IgD-negative memory B cell (primary cell): ENCODE data around the gene AMBN. TPM values are rescaled to one million over a fixed set of nuclear protein-coding genes. Genes with fewer than 3 reads are reported as not detected.
A peak's percentile ranks its signal among the peaks of the same experiment; 100 is the strongest.
"Not testable (repeated sequence)": the region's sequence is repeated elsewhere in the genome, so short reads cannot be mapped to it uniquely, and the experiment has no call there.

Source experiments
- H3K27ac Mint-ChIP-seq, 3 donors: one replicate each; pipeline ENCODE4 v1.8.0; 2020 to 2022; ENCODE audit warnings: mild to moderate bottlenecking in 3 of 3, mixed read lengths in 3 of 3, moderate library complexity in 1 of 3
- H3K27me3 Mint-ChIP-seq: one replicate; pipeline ENCODE4 v1.8.0; 2021; ENCODE audit warnings: mixed read lengths
- H3K36me3 Mint-ChIP-seq: one replicate; pipeline ENCODE4 v1.8.0; 2020; ENCODE audit warnings: mild to moderate bottlenecking, mixed read lengths
- H3K4me1 Mint-ChIP-seq, 3 donors: one replicate each; pipeline ENCODE4 v1.8.0; 2020 to 2022; ENCODE audit warnings: mixed read lengths in 3 of 3, mild to moderate bottlenecking in 1 of 3
- H3K4me3 Mint-ChIP-seq, 4 donors: one replicate each; pipeline ENCODE4 v1.8.0; 2020 to 2022; ENCODE audit warnings: mild to moderate bottlenecking in 4 of 4, mixed read lengths in 4 of 4, moderate library complexity in 3 of 4
- H3K9me3 Mint-ChIP-seq, 3 donors: one replicate each; pipeline ENCODE4 v1.8.0; 2020 to 2021; ENCODE audit warnings: mixed read lengths in 3 of 3, mild to moderate bottlenecking in 1 of 3
- polyA plus RNA-seq: library from polyadenylated mRNA; unstranded; fragments of 300-500 nt; fragmentation: Illumina TruSeq; gene quantifications from one replicate; pipeline ENCODE4 v1.2.3, GENCODE V29; 2021

Gene AMBN
- polyA plus RNA-seq, 1 donor from 2014 or later = not detected

GRCh38 chr4:70628444-70628843, 36.4 kb downstream of the AMBN start, which contains the start of gene ENAM:
Gene ENAM, plus strand, starts transcription at chr4:70628744. Its CDS starts 757 bp downstream, at chr4:70629501.
- H3K36me3 Mint-ChIP-seq = peaks cover 4% of the 10 kb centered on the region
- H3K27ac Mint-ChIP-seq = no peak within 1 kb of the TSS
- H3K27me3 Mint-ChIP-seq = no peaks in the 10 kb centered on the region
- peaks cover 0 to 2% (median 0%) of the 10 kb centered on the region in 3 donors for H3K4me1 Mint-ChIP-seq
- no peak within 1 kb of the TSS for H3K4me3 Mint-ChIP-seq
- no peaks in the 10 kb centered on the region for H3K9me3 Mint-ChIP-seq

DNA sequence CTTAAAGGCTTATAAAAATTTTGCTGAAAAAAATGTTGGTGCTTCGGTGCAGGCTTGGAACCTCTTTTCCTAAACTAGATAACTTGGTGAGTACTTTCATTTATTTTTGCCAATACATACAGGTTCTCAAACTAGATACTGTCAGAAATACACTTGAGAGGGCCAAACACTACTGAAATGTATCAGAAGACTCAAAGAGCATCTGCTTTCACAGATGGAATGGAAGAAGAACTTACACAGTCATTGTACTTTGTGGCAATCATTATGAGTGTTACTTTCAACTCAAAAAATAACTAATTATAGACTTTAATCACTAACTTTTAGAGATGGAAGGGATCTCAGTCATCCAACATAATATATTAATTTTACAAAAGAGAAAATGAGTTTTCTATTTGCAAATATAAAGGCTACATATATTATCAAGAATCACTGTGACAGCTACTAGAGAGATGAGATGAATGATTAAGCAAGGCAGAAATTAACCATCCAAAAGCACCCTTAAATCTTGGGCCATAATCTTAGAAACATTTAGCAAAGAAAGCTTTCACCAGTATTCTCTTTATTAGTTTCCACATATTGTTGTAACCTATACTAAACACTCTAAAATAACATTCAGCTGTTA, 37.5 kb downstream of the AMBN start:
- Mint-ChIP-seq H3K27me3 (no peaks in the 10 kb centered on the region), H3K4me1 (peaks cover 0 to 2% (median 0%) of the 10 kb centered on the region in 3 donors), H3K9me3 (no peaks in the 10 kb centered on the region)

DNA sequence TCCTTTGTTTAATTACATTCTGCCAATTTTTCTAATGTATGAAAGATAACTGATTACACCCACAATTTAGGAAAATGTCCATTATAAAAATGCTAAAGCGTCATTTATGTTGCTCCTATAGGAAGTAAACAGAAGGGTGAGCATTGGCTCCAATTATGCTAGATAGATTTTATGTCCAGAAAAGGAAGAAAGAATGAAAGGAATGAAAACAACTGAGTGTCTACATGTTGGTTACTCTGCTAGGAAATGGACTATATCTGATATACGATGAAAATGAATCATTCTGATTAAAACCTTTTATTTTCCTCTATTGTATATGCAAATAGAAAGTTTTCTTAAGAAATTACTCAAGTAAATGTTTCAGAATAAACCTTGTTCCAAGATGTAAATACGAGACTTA, 38.1 kb downstream of the AMBN start:
- Mint-ChIP-seq H3K9me3 (no peaks in the 10 kb centered on the region), H3K27ac (no peak overlapping the region), H3K4me3 (no peak overlapping the region), H3K4me1 (peaks cover 0 to 2% (median 0%) of the 10 kb centered on the region in 3 donors), H3K27me3 (no peaks in the 10 kb centered on the region), H3K36me3 (peaks cover 4% of the 10 kb centered on the region)

More for the DNA sequence above, 37.5 kb downstream of the AMBN start:
- Mint-ChIP-seq H3K36me3 (peaks cover 4% of the 10 kb centered on the region), H3K27ac (no peak overlapping the region), H3K4me3 (no peak overlapping the region)

DNA sequence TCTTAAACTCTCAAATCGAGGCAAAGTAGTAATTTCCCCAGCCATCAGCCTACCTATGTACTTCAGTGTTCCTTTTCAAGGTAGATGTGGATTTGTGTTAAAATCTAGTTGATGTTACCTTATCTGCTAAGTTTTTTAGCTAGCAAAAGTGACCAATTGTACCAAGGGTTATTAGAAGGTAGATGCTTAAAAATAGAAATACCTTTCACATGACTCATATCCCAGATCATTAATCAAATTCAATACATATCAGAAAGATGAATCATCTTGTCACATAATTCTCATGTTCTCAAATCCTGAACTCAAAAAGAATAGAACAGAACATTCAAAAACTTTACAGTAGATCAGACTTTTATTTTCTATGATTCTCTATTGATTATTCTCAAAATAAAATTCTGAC, 40.0 kb downstream of the AMBN start:
- peaks cover 0 to 2% (median 0%) of the 10 kb centered on the region in 3 donors for H3K4me1 Mint-ChIP-seq
- peaks cover 3% of the 10 kb centered on the region for H3K36me3 Mint-ChIP-seq
- no peaks in the 10 kb centered on the region for H3K9me3 Mint-ChIP-seq
- H3K27me3 Mint-ChIP-seq = no peaks in the 10 kb centered on the region
- no peak overlapping the region for H3K27ac Mint-ChIP-seq
- no peak overlapping the region for H3K4me3 Mint-ChIP-seq

DNA sequence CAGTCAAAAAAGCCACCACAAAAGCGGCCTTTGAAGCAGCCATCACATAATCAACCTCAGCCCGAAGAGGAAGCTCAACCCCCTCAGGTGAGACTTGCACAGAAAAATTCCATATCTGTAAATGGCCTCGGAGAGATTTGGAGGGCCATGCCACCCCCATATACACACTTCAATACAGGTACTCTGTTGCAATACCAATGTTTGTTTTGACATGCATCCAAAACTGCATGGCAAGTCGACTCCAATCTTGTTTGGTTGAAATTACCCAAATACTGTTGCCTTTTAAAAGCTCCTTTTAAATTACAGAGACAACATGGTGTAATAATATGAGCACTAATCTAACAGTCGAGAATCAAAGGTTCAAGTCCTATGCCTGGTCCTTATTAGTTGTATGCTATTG, 42.4 kb downstream of the AMBN start:
- Mint-ChIP-seq H3K27ac (no peak overlapping the region), H3K27me3 (no peaks in the 10 kb centered on the region), H3K4me3 (no peak overlapping the region), H3K9me3 (no peaks in the 10 kb centered on the region), H3K4me1 (peaks cover 3 to 7% (median 6%) of the 10 kb centered on the region in 3 donors), H3K36me3 (peaks cover 3% of the 10 kb centered on the region)

DNA sequence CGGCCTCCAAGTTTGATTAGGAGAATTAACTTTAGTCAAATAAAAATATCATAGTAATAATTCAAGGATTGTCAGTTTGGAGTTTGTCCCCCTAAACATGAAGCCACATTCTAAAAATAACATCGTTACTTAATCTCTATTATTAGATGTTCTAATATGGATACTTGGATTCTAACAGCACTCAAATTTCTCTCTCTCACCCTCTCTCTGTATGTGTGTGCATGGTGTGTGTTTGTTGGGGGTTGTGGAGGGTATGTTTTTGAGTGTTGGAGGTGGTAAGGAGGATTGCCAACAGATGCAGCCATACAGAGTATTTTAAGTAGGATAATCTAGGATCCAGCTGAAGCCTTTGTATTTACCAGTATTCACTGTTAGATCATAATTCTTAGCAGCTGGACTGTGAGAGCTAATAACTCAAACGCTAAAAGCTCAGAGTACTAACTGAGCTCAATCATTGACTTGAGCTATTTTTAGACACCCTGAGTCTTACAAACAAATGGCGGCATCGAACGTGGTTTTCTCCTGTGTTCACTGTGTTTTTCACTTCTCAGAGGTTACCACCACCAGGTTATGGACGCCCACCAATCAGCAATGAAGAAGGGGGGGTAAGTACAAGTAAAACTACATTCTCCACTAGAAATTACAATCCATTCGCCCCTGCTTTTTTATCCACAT, 45.3 kb downstream of the AMBN start:
- H3K9me3 Mint-ChIP-seq = no peaks in the 10 kb centered on the region
- H3K4me3 Mint-ChIP-seq = peak overlapping the region in 1 of 4 donors; percentile 68

DNA sequence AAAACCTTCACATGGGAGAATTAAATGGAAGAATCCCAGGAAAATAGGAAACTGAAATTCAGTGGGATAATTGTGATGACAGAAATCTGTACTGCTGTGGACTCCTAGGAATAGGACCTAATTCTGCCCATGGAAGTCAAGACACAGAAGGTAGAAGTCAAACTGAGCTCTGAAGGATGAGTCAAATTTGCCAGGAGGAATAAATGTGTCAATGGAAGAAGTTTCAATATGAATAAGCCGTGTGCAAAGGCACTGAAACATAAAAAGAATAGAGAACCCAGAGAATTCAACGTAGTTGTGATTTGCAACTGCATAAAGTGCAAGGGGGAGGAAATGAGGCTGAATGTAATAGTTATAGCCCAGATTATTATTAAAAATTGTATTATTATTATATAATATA, 48.1 kb downstream of the AMBN start:
- Mint-ChIP-seq H3K27me3 (no peaks in the 10 kb centered on the region), H3K27ac (no peak overlapping the region), H3K36me3 (peaks cover 4% of the 10 kb centered on the region), H3K9me3 (no peaks in the 10 kb centered on the region), H3K4me1 (peaks cover 5 to 7% (median 6%) of the 10 kb centered on the region in 3 donors), H3K4me3 (no peak overlapping the region)

More for the DNA sequence above, 45.3 kb downstream of the AMBN start:
- H3K27me3 Mint-ChIP-seq = no peaks in the 10 kb centered on the region
- H3K4me1 Mint-ChIP-seq = peaks cover 5 to 6% (median 6%) of the 10 kb centered on the region in 3 donors
- H3K36me3 Mint-ChIP-seq = peaks cover 5% of the 10 kb centered on the region
- peak overlapping the region in 1 of 3 donors; percentile 39 for H3K27ac Mint-ChIP-seq

GRCh38 chr4:70650741-70651140, 58.7 kb downstream of the AMBN start:
- not testable (repeated sequence) for H3K27me3 Mint-ChIP-seq, H3K9me3 Mint-ChIP-seq, H3K36me3 Mint-ChIP-seq
- Mint-ChIP-seq H3K4me3 (peak overlapping the region in 1 of 4 donors; percentile 28), H3K27ac (peak overlapping the region in 2 of 3 donors; percentile 37 to 63), H3K4me1 (peaks cover 7 to 18% (median 11%) of the 10 kb centered on the region in 3 donors)

DNA sequence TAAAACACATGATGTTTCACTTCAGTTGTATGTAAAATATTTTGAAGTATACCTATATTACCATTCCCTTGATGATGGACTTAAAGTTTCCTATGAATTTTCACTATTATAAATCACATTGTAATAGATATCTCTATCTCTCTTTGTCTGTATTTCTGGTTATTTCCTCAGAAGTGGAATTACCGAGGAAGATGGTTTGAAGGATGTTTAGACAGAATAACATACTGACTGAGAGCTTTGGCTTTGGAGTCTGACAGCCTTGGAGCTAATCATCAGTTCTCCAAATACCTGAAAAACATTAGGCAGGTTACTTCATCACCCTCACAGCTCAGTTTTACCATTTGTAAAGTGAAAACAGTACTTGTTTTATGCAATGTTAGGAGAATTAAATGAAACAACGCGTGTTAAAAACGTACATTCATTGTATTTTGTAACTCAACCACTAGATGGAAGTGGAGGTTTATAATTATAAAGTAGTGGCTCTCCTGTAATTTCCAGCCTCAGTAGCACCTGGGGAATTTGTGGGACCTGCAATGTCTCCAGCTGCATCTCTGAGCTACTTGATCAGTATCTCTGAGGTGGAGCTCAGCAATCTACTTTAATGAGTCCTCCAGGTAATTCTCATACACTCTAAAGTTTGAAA, 59.9 kb downstream of the AMBN start:
- Mint-ChIP-seq H3K4me3 (no peak overlapping the region), H3K9me3 (no peaks in the 10 kb centered on the region), H3K27ac (peak overlapping the region in 1 of 3 donors; percentile 64), H3K27me3 (peaks cover 2% of the 10 kb centered on the region), H3K4me1 (peaks cover 7 to 18% (median 11%) of the 10 kb centered on the region in 3 donors), H3K36me3 (no peaks in the 10 kb centered on the region)

DNA sequence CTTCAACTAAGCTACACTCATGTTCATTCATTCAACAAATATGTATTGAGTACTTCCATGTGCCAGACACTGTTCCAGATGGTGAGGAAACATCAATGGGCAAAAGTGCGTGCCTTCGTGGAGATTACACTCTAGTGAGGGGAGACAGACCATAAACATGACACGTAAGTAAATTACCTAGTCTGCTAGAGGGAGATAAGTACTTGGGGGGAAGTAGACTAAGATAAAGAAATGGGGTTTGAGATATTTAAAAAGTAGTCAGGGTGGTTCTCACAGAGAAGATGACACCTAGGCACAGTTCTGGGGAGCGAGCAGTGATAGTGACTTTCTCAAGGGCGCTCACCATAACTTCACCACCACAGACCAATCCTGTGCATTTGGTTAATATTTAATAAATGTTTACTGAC, 62.6 kb downstream of the AMBN start:
- H3K4me3 Mint-ChIP-seq = no peak overlapping the region
- H3K4me1 Mint-ChIP-seq = peaks cover 15 to 24% (median 19%) of the 10 kb centered on the region in 3 donors
- H3K27ac Mint-ChIP-seq = peak overlapping the region in 1 of 3 donors; percentile 3
- peaks cover 2% of the 10 kb centered on the region for H3K36me3 Mint-ChIP-seq
- H3K9me3 Mint-ChIP-seq = no peaks in the 10 kb centered on the region
- H3K27me3 Mint-ChIP-seq = no peaks in the 10 kb centered on the region

Other genes with a start within 250 kb of the AMBN start
- gene SMR3A, start 231.5 kb upstream of the AMBN start, polyA plus RNA-seq = not detected
- not detected for gene SMR3B, start 209.1 kb upstream of the AMBN start, polyA plus RNA-seq
- gene OPRPN, start 194.3 kb upstream of the AMBN start, polyA plus RNA-seq = not detected
- gene MUC7, start 120.1 kb upstream of the AMBN start, polyA plus RNA-seq = not detected
- gene AMTN, start 73.7 kb upstream of the AMBN start, polyA plus RNA-seq = not detected
- 1.7 TPM for gene ENAM, start 36.5 kb downstream of the AMBN start, polyA plus RNA-seq
- 1,651 TPM for gene JCHAIN, start 74.3 kb downstream of the AMBN start, polyA plus RNA-seq
- 15.9 TPM for gene UTP3, start 96.3 kb downstream of the AMBN start, polyA plus RNA-seq
- 16.8 TPM for gene RUFY3, start 129.7 kb downstream of the AMBN start, polyA plus RNA-seq
- gene GRSF1, start 247.6 kb downstream of the AMBN start, polyA plus RNA-seq = 61.5 TPM